Endothelial cell of umbilical vein (primary cell): ENCODE data around the gene CTXN2. TPM values are rescaled to one million over a fixed set of nuclear protein-coding genes. Genes with fewer than 3 reads are reported as not detected.

Experiments
- BruUV-seq: library from RNA; stranded (reverse); fragments of 400-500 nt; replicated peaks from 2 replicates; lab custom pipeline; 2021; lab: Mats Ljungman, UMichigan
- CTCF ChIA-PET: fragments of 300-600, 350-600 bp; sonication (Branson Sonifier 250); formaldehyde crosslinking; loops from one replicate; lab custom pipeline; 2021; ENCODE audit warnings: antibody characterized with exemption, inconsistent platforms; lab: Charles Lee
- POLR2A ChIA-PET: fragments of 300-600, 350-600 bp; sonication (Branson Sonifier 250); formaldehyde crosslinking; loops from one replicate; lab custom pipeline; 2021; ENCODE audit warnings: antibody characterized with exemption, inconsistent platforms; lab: Charles Lee
- DNase-seq: peaks from one replicate; pipeline ENCODE4 v3.0.0-alpha.2; 2011; ENCODE audit warnings: low read depth, low spot score
- FAIRE-seq: peaks from 2 replicates; lab custom pipeline; 2011; peaks lifted over from hg19 to GRCh38; lab: Jason Lieb, UNC
- H2AFZ ChIP-seq: 2 replicates; pipeline ENCODE4 v1.6.0; 2012; ENCODE audit warnings: low read depth, low read length, control low read depth, inconsistent platforms
- H3K27ac ChIP-seq: 2 replicates; pipeline ENCODE4 v1.5.1; 2011; ENCODE audit warnings: low read depth, mild to moderate bottlenecking, control low read depth, low read length, moderate library complexity; ENCODE audit not compliant: insufficient read depth
- H3K27me3 ChIP-seq, 2 experiments: 2 replicates each; pipeline versions ENCODE4 v1.6.0 to v1.6.1; 2011; ENCODE audit warnings: low read length in 2 of 2, mixed read lengths in 1 of 2; ENCODE audit not compliant: control insufficient read depth in 2 of 2, insufficient read depth in 2 of 2
- H3K36me3 ChIP-seq, 2 experiments: 2 replicates in 1 of 2; 3 replicates in 1 of 2; pipeline ENCODE4 v1.5.1; 2011; ENCODE audit warnings: low read length in 2 of 2, mild to moderate bottlenecking in 1 of 2, moderate library complexity in 1 of 2; ENCODE audit not compliant: control insufficient read depth in 2 of 2, insufficient read depth in 2 of 2; ENCODE audit errors: extremely low read depth in 1 of 2
- H3K4me1 ChIP-seq: 3 replicates; pipeline ENCODE4 v1.5.1; 2011; ENCODE audit warnings: mild to moderate bottlenecking, low read length; ENCODE audit not compliant: control insufficient read depth, insufficient read depth; ENCODE audit errors: extremely low read depth
- H3K4me2 ChIP-seq: 2 replicates; pipeline ENCODE4 v1.6.1; 2011; ENCODE audit warnings: low read length, control low read depth, mixed read lengths; ENCODE audit not compliant: insufficient read depth
- H3K4me3 ChIP-seq, 3 experiments: fragments of 200-600 bp in 1 of 3; sonication (generic), shearing (Covaris generic) in 1 of 3; replicated peaks in 1 of 3; 2 replicates each; pipeline ENCODE4 v1.5.1; 2011 to 2016; ENCODE audit warnings: control low read depth in 3 of 3, low read length in 3 of 3, mild to moderate bottlenecking in 2 of 3, inconsistent platforms in 1 of 3, low read depth in 1 of 3, moderate library complexity in 1 of 3; ENCODE audit not compliant: insufficient read depth in 1 of 3
- H3K79me2 ChIP-seq: 2 replicates; pipeline ENCODE4 v1.6.0; 2012; ENCODE audit warnings: low read length, inconsistent platforms; ENCODE audit not compliant: control insufficient read depth, insufficient read depth
- H3K9ac ChIP-seq: replicated peaks from 2 replicates; pipeline ENCODE3; 2011; ENCODE audit warnings: low read length, control low read depth; ENCODE audit not compliant: insufficient read depth; ENCODE audit errors: extremely low read depth
- H3K9me1 ChIP-seq: replicated peaks from 3 replicates; pipeline ENCODE4 v1.6.0; 2011; ENCODE audit warnings: mild to moderate bottlenecking, low read length; ENCODE audit not compliant: control insufficient read depth, insufficient read depth; ENCODE audit errors: extremely low read depth
- H3K9me3 ChIP-seq: replicated peaks from 2 replicates; pipeline ENCODE4 v1.5.1; 2012; ENCODE audit warnings: low read length, inconsistent platforms; ENCODE audit not compliant: control insufficient read depth, insufficient read depth
- H4K20me1 ChIP-seq: replicated peaks from 2 replicates; pipeline ENCODE3; 2011; ENCODE audit warnings: mild to moderate bottlenecking, low read length; ENCODE audit not compliant: control insufficient read depth, insufficient read depth; ENCODE audit errors: extremely low read depth
- CTCF ChIP-seq, 2 donors: IDR thresholded peaks; 1 replicate in 1 of 2; 2 replicates in 1 of 2; pipeline ENCODE4 v1.5.1; 2011; ENCODE audit warnings: low read length in 2 of 2, mild to moderate bottlenecking in 2 of 2, moderate library complexity in 2 of 2, control low read depth in 1 of 2, inconsistent platforms in 1 of 2, low read depth in 1 of 2; ENCODE audit not compliant: insufficient read depth in 1 of 2; ENCODE audit errors: extremely low read depth in 1 of 2
- EZH2 ChIP-seq: IDR thresholded peaks from 2 replicates; pipeline ENCODE4 v1.6.1; 2012; ENCODE audit warnings: borderline replicate concordance, low read depth, mild to moderate bottlenecking, moderate library complexity, low read length, inconsistent platforms; ENCODE audit not compliant: severe bottlenecking
- FOS ChIP-seq: IDR thresholded peaks from 2 replicates; pipeline ENCODE4 v1.6.1; 2011; ENCODE audit warnings: mild to moderate bottlenecking, low read length, moderate library complexity, borderline replicate concordance; ENCODE audit not compliant: insufficient read depth
- GATA2 ChIP-seq: IDR thresholded peaks from 2 replicates; pipeline ENCODE4 v1.7.0; 2011; ENCODE audit warnings: low read depth, mild to moderate bottlenecking, moderate library complexity, mixed read lengths, low read length; ENCODE audit not compliant: insufficient read length, insufficient read depth
- JUN ChIP-seq: IDR thresholded peaks from 2 replicates; pipeline ENCODE4 v1.6.1; 2011; ENCODE audit warnings: borderline replicate concordance, low read depth; ENCODE audit not compliant: insufficient read length, insufficient read depth
- MAX ChIP-seq: IDR thresholded peaks from 2 replicates; pipeline ENCODE4 v1.6.1; 2011; ENCODE audit not compliant: insufficient read depth, insufficient read length
- MYC ChIP-seq: IDR thresholded peaks from one replicate; pipeline ENCODE4 v1.6.1; 2011; ENCODE audit warnings: mild to moderate bottlenecking, low read depth, low read length
- POLR2A ChIP-seq: IDR thresholded peaks from 2 replicates; pipeline ENCODE4 v1.6.1; 2012; ENCODE audit warnings: low read depth, mild to moderate bottlenecking, control low read depth, low read length
- POLR2AphosphoS5 ChIP-seq: IDR thresholded peaks from 2 replicates; pipeline ENCODE4 v1.6.1; 2012; ENCODE audit warnings: low read depth, mild to moderate bottlenecking, control low read depth, low read length, moderate library complexity; ENCODE audit not compliant: insufficient read depth
- dilution Hi-C: fragments of 300-500 bp; cut with MboI; formaldehyde crosslinking; loops from one replicate; pipeline ENCODE4 v1.15.0; 2019; ENCODE audit warnings: low sequenced_read_pairs; ENCODE audit not compliant: extremely low pct_ligation_motif_present
- intact Hi-C: fragments of 100-400 bp; cut with micrococcal nuclease; formaldehyde crosslinking; loops from one replicate; pipeline ENCODE4 v1.10.0; 2022
- polyA plus RNA-seq, 4 experiments: library from polyadenylated mRNA; depleted of rRNA in 3 of 4; stranded (reverse) in 3 of 4; unstranded in 1 of 4; fragments of >200 nt; gene quantifications; 2 replicates each; pipeline versions ENCODE4 v1.2.1 to v1.2.3, GENCODE V29; 2011 to 2012; ENCODE audit warnings: missing spikeins in 1 of 4
- total RNA-seq: library from RNA; stranded (reverse); gene quantifications from 2 replicates; pipeline ENCODE4 v1.2.3, GENCODE V29; 2021

CTXN2 gene
- total and polyA plus RNA-seq, 2 donors (not counting 3 experiments of a cell fraction or from before 2014, with no cell fraction given), result 0.01 TPM; not detected in 1

- H3K27ac ChIP-seq, result no peak overlapping the region
- DNase-seq (no peak), FAIRE-seq (no peak)
- dilution Hi-C loops (no loop called here), intact Hi-C loops (no loop called here)
- H3K9me1 ChIP-seq, result no peaks in the 10 kb centered on the region
- CTCF ChIA-PET, result no interaction called here
- no peaks in the 10 kb centered on the region for H3K4me1 ChIP-seq
- H3K36me3 ChIP-seq, result no peaks in the 10 kb centered on the region
- no peak overlapping the region for H2AFZ ChIP-seq
- peaks cover 4 to 6% of the 10 kb centered on the region in 2 experiments for H3K27me3 ChIP-seq
- H3K9ac ChIP-seq, result no peak overlapping the region
- no peak overlapping the region for H3K4me3 ChIP-seq
- no peaks in the 10 kb centered on the region for H4K20me1 ChIP-seq
- H3K9me3 ChIP-seq, result no peaks in the 10 kb centered on the region
- H3K79me2 ChIP-seq, result no peaks in the 10 kb centered on the region
- no peak for TF ChIP-seq GATA2
- TF ChIP-seq POLR2A, result no peak
- TF ChIP-seq MAX, result no peak
- TF ChIP-seq CTCF (IDR thresholded peaks at IDR 0.05; ENCODE audit: extremely low read depth in 1 of 2, insufficient read depth in 1 of 2, low read depth in 1 of 2, low read length in 2 of 2), result no peak
- TF ChIP-seq JUN, result no peak
- TF ChIP-seq EZH2, result no peak
- no peak for TF ChIP-seq POLR2AphosphoS5
- TF ChIP-seq FOS, result no peak
- no peak for TF ChIP-seq MYC
- no TSS peak for BruUV-seq
- no peak overlapping the region for H3K4me2 ChIP-seq
- POLR2A ChIA-PET, result no interaction called here
Observed at GRCh38 chr15:48221261-48221660, 29.8 kb downstream of the CTXN2 start.
